AG04450 (cell line): Measurements from ENCODE around the gene TAX1BP1. TPM values are rescaled to one million over a fixed set of nuclear protein-coding genes. Genes with fewer than 3 reads are reported as not detected.

ENCODE experiments used
- CTCF ChIA-PET: fragments of 300-600, 350-600 bp; formaldehyde crosslinking; extraction: SDS; loops from one replicate; lab custom pipeline; 2022; ENCODE audit warnings: antibody characterized with exemption, inconsistent platforms; lab: Charles Lee
- POLR2A ChIA-PET: fragments of 350-600 bp; formaldehyde crosslinking; extraction: SDS; loops from one replicate; lab custom pipeline; 2021; ENCODE audit warnings: antibody characterized with exemption, inconsistent platforms; lab: Yijun Ruan, JAX
- DNase-seq: peaks from one replicate; pipeline ENCODE4 v3.0.0-alpha.2; 2011; ENCODE audit warnings: low read depth, low spot score
- H3K27ac ChIP-seq: one replicate; pipeline ENCODE4 v1.5.1; 2012; ENCODE audit warnings: low read depth, low read length, control low read depth
- H3K27me3 ChIP-seq: one replicate; pipeline ENCODE4 v1.6.0; 2012; ENCODE audit warnings: low read length; ENCODE audit not compliant: control insufficient read depth, insufficient read depth
- H3K4me3 ChIP-seq: 2 replicates; pipeline ENCODE4 v1.5.1; 2011; ENCODE audit warnings: mild to moderate bottlenecking, low read depth, low read length, control low read depth
- H3K9me3 ChIP-seq: 2 replicates; pipeline ENCODE4 v1.5.1; 2012; ENCODE audit warnings: low read length; ENCODE audit not compliant: control insufficient read depth, insufficient read depth
- CTCF ChIP-seq: IDR thresholded peaks from 2 replicates; pipeline ENCODE4 v1.5.1; 2011; ENCODE audit warnings: low read depth, low read length, control low read depth, inconsistent platforms
- polyA plus RNA-seq: library from polyadenylated mRNA; depleted of rRNA; stranded (reverse); fragments of >200 nt; gene quantifications from 2 replicates; pipeline ENCODE4 v1.2.3, GENCODE V29; 2011

TAX1BP1 gene
- polyA plus RNA-seq, 1 experiment, result 116 TPM

- POLR2A ChIA-PET, result no interaction called here
Measured at GRCh38 chr7:27860800-27861199, 120.8 kb downstream of the TAX1BP1 start.

GRCh38 chr7:27861747-27862146, 121.8 kb downstream of the TAX1BP1 start:
- no peak for TF ChIP-seq CTCF
- H3K9me3 ChIP-seq, result peaks cover 7% of the 10 kb centered on the region; the same call in 1 of the 2 replicates
- no peaks in the 10 kb centered on the region for H3K27me3 ChIP-seq
- POLR2A ChIA-PET, result no interaction called here
- no peak overlapping the region for H3K4me3 ChIP-seq
- no peak for DNase-seq
- CTCF ChIA-PET, result interaction anchor here (1.2 kb wide), 1 partner anchor 13 kb away, joined by 3 read pairs; no protein-coding TSS in a partner anchor
- H3K27ac ChIP-seq, result no peak overlapping the region

More at GRCh38 chr7:27860800-27861199, 120.8 kb downstream of the TAX1BP1 start:
- Histone ChIP-seq H3K27ac (no peak overlapping the region), H3K27me3 (no peaks in the 10 kb centered on the region), H3K9me3 (peaks cover 7% of the 10 kb centered on the region; the same call in 1 of the 2 replicates), H3K4me3 (no peak overlapping the region)
- CTCF ChIA-PET, result interaction anchor here (1.2 kb wide), 1 partner anchor 14 kb away, joined by 3 read pairs; no protein-coding TSS in a partner anchor
- no peak for TF ChIP-seq CTCF
- DNase-seq, result no peak

GRCh38 chr7:27863880-27864279, 123.9 kb downstream of the TAX1BP1 start:
- POLR2A ChIA-PET, result no interaction called here
- CTCF ChIA-PET, result interaction anchor here (1.3 kb wide), 1 partner anchor 668 kb away, joined by 3 read pairs; no protein-coding TSS in a partner anchor
- TF ChIP-seq CTCF, result no peak
- H3K27me3 ChIP-seq, result no peaks in the 10 kb centered on the region
- H3K27ac ChIP-seq, result no peak overlapping the region
- DNase-seq, result no peak
- no peak overlapping the region for H3K4me3 ChIP-seq
- peaks cover 4% of the 10 kb centered on the region; the same call in 1 of the 2 replicates for H3K9me3 ChIP-seq

DNA sequence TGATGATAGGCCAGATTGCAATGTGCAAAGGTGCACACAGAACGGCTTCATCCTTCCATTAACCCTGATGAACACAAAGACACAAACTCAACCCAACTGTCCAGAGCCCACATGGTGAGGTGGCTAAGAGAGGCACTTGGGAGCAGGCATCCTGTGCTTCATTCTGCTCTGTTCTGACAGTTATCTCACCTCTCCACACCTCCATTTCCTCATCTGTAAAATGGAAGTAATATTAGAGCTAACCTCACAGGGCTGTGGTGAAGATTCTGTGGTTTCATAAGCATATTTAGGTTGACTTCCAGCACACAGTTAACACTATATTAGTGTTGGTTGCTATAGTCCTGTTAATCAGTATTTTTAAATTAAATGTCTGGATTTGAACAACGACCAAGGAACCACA, 126.3 kb downstream of the TAX1BP1 start:
- CTCF ChIA-PET, result no interaction called here
- POLR2A ChIA-PET, result no interaction called here

More for the DNA sequence above, 126.3 kb downstream of the TAX1BP1 start:
- Histone ChIP-seq H3K27me3 (no peaks in the 10 kb centered on the region), H3K9me3 (peaks cover 4% of the 10 kb centered on the region; the same call in 1 of the 2 replicates), H3K27ac (no peak overlapping the region), H3K4me3 (no peak overlapping the region)
- no peak for DNase-seq
- no peak for TF ChIP-seq CTCF
